ENCODE measurements around the gene KDM3B. TPM values are rescaled to one million over a fixed set of nuclear protein-coding genes. Genes with fewer than 3 reads are reported as not detected.

KDM3B gene
- total RNA-seq, 1 experiment from 2014 or later, result 89.2 TPM

GRCh38 chr5:138458856-138459255 is 106.4 kb downstream of the KDM3B start:
- Histone ChIP-seq H3K56ac (ENCODE audit: insufficient read length, low read depth, low read length) (no peak overlapping the region), H3K9ac (ENCODE audit: extremely low read depth, insufficient read length, low read length) (no peak overlapping the region), H4K5ac (ENCODE audit: insufficient read length, low read depth, low read length) (no peak overlapping the region), H3K23me2 (ENCODE audit: insufficient read length, low read depth, low read length, poor library complexity, severe bottlenecking) (peaks cover 6% of the 10 kb centered on the region), H2BK12ac (ENCODE audit: insufficient read length, low read depth, low read length) (no peak overlapping the region), H2BK5ac (ENCODE audit: insufficient read length, low read length) (no peak overlapping the region), H3K79me1 (ENCODE audit: insufficient read depth, low read depth, low read length, poor library complexity, severe bottlenecking) (no peaks in the 10 kb centered on the region), H4K91ac (ENCODE audit: insufficient read length, low read depth, low read length) (no peak overlapping the region), H3K79me2 (ENCODE audit: insufficient read depth, low read length) (no peaks in the 10 kb centered on the region), H4K20me1 (ENCODE audit: control insufficient read depth, insufficient read depth, insufficient read length) (no peaks in the 10 kb centered on the region), H3K4ac (ENCODE audit: low read depth, low read length) (no peak overlapping the region), H3K14ac (ENCODE audit: insufficient read depth, low read length) (no peak overlapping the region), H2AK5ac (ENCODE audit: insufficient read length, low read length) (no peak overlapping the region), H2BK20ac (ENCODE audit: low read depth, low read length, poor library complexity, severe bottlenecking) (no peak overlapping the region), H3K23ac (ENCODE audit: insufficient read length, low read depth, low read length) (no peak overlapping the region), H2BK15ac (ENCODE audit: low read depth, low read length) (no peak overlapping the region), H3K4me2 (ENCODE audit: insufficient read depth, insufficient read length, low read length) (no peak overlapping the region), H3K27me3 (ENCODE audit: insufficient read depth, low read length) (no peaks in the 10 kb centered on the region), H3T11ph (ENCODE audit: low read length) (no peak overlapping the region), H2BK120ac (ENCODE audit: low read depth, low read length, poor library complexity, severe bottlenecking) (no peak overlapping the region), H3K9me3 (ENCODE audit: control insufficient read depth, low read depth, low read length) (no peaks in the 10 kb centered on the region), H3K4me1 (ENCODE audit: insufficient read depth, low read length) (no peaks in the 10 kb centered on the region; the same call in 1 of the 2 replicates), H3K27ac (ENCODE audit: insufficient read length, low read depth, low read length) (no peak overlapping the region), H2AFZ (ENCODE audit: low read length) (no peak overlapping the region), H4K8ac (replicated peaks; ENCODE audit: insufficient read length, low read depth, low read length) (no peak overlapping the region), H3K18ac (ENCODE audit: insufficient read length, low read depth, low read length) (no peak overlapping the region)
- TF ChIP-seq CTCF (conservative IDR thresholded peaks at IDR 0.05), result no peak
- H3K27me3 Mint-ChIP-seq (ENCODE audit: low read depth), result no peaks in the 10 kb centered on the region; the same call in 1 of the 2 replicates
- no peaks in the 10 kb centered on the region; a peak in 1 of 5 replicates for H3K9me3 Mint-ChIP-seq
- no peak for DNase-seq
- peaks cover 30 to 41% of the 10 kb centered on the region in 2 experiments for H3K4me1 Mint-ChIP-seq
- no peaks in the 10 kb centered on the region for H3K36me3 Mint-ChIP-seq (ENCODE audit: insufficient read depth in 1 of 3, low read depth in 3 of 3)
- no peak overlapping the region; a peak in 1 of 7 replicates for H3K27ac Mint-ChIP-seq
- no CpG with 5 or more reads among the region's 9 CpGs for WGBS (ENCODE audit: extremely low coverage, insufficient read length, low lambda C conversion rate)
- H3K4me3 Mint-ChIP-seq, result no peak overlapping the region; a peak in 1 of 5 replicates
